ENCODE results near the gene SIPA1. TPM values are rescaled to one million over a fixed set of nuclear protein-coding genes. Genes with fewer than 3 reads are reported as not detected.

Gene SIPA1
- total and polyA plus RNA-seq, 9 of the 15 experiments (the other 6 are each of a cell fraction or from before 2014, with no cell fraction given) = 0.25 to 85.8 (median 16.8) TPM

- TF ChIP-seq GTF2B (IDR thresholded peaks at IDR 0.05; ENCODE audit: extremely low read depth, insufficient read length) = no peak
- TF ChIP-seq STAT5A (IDR thresholded peaks at IDR 0.05; ENCODE audit: borderline replicate concordance, low read length) = no peak
- no peak for TF ChIP-seq SNRNP70 (optimal IDR thresholded peaks at IDR 0.05; ENCODE audit: low read depth, low read length)
- TF ChIP-seq NFRKB (IDR thresholded peaks at IDR 0.05; ENCODE audit: low read depth) = no peak
- TF ChIP-seq, protein P1, sequence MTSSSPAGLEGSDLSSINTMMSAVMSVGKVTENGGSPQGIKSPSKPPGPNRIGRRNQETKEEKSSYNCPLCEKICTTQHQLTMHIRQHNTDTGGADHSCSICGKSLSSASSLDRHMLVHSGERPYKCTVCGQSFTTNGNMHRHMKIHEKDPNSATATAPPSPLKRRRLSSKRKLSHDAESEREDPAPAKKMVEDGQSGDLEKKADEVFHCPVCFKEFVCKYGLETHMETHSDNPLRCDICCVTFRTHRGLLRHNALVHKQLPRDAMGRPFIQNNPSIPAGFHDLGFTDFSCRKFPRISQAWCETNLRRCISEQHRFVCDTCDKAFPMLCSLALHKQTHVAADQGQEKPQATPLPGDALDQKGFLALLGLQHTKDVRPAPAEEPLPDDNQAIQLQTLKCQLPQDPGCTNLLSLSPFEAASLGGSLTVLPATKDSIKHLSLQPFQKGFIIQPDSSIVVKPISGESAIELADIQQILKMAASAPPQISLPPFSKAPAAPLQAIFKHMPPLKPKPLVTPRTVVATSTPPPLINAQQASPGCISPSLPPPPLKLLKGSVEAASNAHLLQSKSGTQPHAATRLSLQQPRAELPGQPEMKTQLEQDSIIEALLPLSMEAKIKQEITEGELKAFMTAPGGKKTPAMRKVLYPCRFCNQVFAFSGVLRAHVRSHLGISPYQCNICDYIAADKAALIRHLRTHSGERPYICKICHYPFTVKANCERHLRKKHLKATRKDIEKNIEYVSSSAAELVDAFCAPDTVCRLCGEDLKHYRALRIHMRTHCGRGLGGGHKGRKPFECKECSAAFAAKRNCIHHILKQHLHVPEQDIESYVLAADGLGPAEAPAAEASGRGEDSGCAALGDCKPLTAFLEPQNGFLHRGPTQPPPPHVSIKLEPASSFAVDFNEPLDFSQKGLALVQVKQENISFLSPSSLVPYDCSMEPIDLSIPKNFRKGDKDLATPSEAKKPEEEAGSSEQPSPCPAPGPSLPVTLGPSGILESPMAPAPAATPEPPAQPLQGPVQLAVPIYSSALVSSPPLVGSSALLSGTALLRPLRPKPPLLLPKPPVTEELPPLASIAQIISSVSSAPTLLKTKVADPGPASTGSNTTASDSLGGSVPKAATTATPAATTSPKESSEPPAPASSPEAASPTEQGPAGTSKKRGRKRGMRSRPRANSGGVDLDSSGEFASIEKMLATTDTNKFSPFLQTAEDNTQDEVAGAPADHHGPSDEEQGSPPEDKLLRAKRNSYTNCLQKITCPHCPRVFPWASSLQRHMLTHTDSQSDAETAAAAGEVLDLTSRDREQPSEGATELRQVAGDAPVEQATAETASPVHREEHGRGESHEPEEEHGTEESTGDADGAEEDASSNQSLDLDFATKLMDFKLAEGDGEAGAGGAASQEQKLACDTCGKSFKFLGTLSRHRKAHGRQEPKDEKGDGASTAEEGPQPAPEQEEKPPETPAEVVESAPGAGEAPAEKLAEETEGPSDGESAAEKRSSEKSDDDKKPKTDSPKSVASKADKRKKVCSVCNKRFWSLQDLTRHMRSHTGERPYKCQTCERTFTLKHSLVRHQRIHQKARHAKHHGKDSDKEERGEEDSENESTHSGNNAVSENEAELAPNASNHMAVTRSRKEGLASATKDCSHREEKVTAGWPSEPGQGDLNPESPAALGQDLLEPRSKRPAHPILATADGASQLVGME (CRISPR knock-in tag; IDR thresholded peaks at IDR 0.05) = peak; percentile 65; the same call in 1 of the 2 replicates
- no peak for TF ChIP-seq ZNF12 (CRISPR knock-in tag; IDR thresholded peaks at IDR 0.05)
- TF ChIP-seq SFPQ (IDR thresholded peaks at IDR 0.05; ENCODE audit: low read depth, low read length) = no peak
- no peak for TF ChIP-seq RAD21 (CRISPR knock-in tag; conservative IDR thresholded peaks at IDR 0.05 in 1 of 2, IDR thresholded peaks at IDR 0.05 in 1 of 2)
- no peak for TF ChIP-seq SIN3B (IDR thresholded peaks at IDR 0.05; ENCODE audit: low read depth)
- TF ChIP-seq CHD4 (IDR thresholded peaks at IDR 0.05; ENCODE audit: insufficient read depth, insufficient replicate concordance, low read depth, low read length, poor library complexity, severe bottlenecking) = no peak
- TF ChIP-seq MAZ (CRISPR knock-in tag; conservative IDR thresholded peaks at IDR 0.05 in 1 of 2, IDR thresholded peaks at IDR 0.05 in 1 of 2) = peak; percentile 53 to 83
- TF ChIP-seq HNRNPUL1 (IDR thresholded peaks at IDR 0.05; ENCODE audit: low read length) = no peak
- no peak for TF ChIP-seq NR1H2 (CRISPR knock-in tag; IDR thresholded peaks at IDR 0.05)
- 0 out of 2 replicates have a peak, but pooled peaks have one; percentile 32 for TF ChIP-seq OTX1 (CRISPR knock-in tag; IDR thresholded peaks at IDR 0.05)
- TF ChIP-seq, protein P2, sequence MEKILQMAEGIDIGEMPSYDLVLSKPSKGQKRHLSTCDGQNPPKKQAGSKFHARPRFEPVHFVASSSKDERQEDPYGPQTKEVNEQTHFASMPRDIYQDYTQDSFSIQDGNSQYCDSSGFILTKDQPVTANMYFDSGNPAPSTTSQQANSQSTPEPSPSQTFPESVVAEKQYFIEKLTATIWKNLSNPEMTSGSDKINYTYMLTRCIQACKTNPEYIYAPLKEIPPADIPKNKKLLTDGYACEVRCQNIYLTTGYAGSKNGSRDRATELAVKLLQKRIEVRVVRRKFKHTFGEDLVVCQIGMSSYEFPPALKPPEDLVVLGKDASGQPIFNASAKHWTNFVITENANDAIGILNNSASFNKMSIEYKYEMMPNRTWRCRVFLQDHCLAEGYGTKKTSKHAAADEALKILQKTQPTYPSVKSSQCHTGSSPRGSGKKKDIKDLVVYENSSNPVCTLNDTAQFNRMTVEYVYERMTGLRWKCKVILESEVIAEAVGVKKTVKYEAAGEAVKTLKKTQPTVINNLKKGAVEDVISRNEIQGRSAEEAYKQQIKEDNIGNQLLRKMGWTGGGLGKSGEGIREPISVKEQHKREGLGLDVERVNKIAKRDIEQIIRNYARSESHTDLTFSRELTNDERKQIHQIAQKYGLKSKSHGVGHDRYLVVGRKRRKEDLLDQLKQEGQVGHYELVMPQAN (IDR thresholded peaks at IDR 0.05; ENCODE audit: borderline replicate concordance) = peak; percentile 80; the same call in 1 of the 2 replicates
Measured at GRCh38 chr11:65615229-65615949, 22.5 kb upstream of the SIPA1 start, which contains the start of gene PCNX3 (continued).
